Measurements from ENCODE around the gene COG5. TPM values are rescaled to one million over a fixed set of nuclear protein-coding genes. Genes with fewer than 3 reads are reported as not detected.
"Not testable (repeated sequence)": the region's sequence is repeated elsewhere in the genome, so short reads cannot be mapped to it uniquely, and the experiment has no call there.

Gene COG5
- total and polyA plus RNA-seq, 2 donors from 2014 or later: 8.6 to 45.7 TPM

DNA sequence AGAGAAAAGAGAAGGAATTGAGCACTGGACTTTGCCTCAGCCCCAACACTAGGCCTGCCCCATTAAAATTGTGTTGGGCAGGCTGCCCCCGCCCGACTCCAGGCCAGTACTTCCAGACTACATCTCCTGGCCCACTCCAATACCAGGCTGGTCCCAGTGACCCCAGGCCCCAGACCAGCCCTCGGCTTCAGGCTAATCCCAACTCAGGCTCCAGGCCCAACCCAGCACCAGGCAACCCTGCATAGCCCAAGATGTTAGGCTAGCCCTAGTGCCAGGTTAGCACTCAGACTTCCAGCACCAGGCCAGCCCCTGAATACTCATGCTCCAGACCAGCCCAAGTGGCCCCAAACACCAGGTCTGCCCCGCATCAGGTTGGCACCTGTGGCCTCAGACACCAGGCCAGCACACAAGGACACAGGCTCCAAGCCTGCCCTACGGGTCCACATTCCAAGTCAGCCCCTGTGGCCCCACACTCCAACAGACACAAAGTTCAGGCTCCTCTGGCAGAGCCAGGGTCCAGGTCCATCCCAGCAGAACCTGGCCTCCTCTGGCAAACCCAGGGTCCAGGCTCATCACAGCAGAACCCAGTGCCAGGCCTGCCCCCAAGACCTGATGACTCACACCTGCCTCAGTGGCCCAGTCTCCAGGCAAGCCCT is 20.3 kb downstream of the COG5 start:
- no peak overlapping the region for H3K27ac ChIP-seq (ENCODE audit: low read depth in 2 of 2, low read length in 2 of 2)
- no peaks in the 10 kb centered on the region for H3K27me3 ChIP-seq (ENCODE audit: control insufficient read depth, insufficient read depth, low read length)
- no peak overlapping the region for H3K4me3 ChIP-seq (ENCODE audit: low read length in 3 of 3)
- peaks cover 0 to 15% (median 0%) of the 10 kb centered on the region in 3 donors for H3K9me3 ChIP-seq (ENCODE audit: control insufficient read depth in 2 of 3, insufficient read depth in 1 of 3, low read length in 3 of 3)
- FAIRE-seq (no peak), DNase-seq (no peak)
- no peaks in the 10 kb centered on the region for H3K4me1 ChIP-seq (ENCODE audit: control insufficient read depth in 2 of 3, insufficient read depth in 2 of 3, low read depth in 1 of 3, low read length in 3 of 3)
- TF ChIP-seq, protein P1, sequence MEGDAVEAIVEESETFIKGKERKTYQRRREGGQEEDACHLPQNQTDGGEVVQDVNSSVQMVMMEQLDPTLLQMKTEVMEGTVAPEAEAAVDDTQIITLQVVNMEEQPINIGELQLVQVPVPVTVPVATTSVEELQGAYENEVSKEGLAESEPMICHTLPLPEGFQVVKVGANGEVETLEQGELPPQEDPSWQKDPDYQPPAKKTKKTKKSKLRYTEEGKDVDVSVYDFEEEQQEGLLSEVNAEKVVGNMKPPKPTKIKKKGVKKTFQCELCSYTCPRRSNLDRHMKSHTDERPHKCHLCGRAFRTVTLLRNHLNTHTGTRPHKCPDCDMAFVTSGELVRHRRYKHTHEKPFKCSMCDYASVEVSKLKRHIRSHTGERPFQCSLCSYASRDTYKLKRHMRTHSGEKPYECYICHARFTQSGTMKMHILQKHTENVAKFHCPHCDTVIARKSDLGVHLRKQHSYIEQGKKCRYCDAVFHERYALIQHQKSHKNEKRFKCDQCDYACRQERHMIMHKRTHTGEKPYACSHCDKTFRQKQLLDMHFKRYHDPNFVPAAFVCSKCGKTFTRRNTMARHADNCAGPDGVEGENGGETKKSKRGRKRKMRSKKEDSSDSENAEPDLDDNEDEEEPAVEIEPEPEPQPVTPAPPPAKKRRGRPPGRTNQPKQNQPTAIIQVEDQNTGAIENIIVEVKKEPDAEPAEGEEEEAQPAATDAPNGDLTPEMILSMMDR (IDR thresholded peaks at IDR 0.05; ENCODE audit: borderline replicate concordance, extremely low read depth, insufficient read depth): no peak
- intact Hi-C loops (cut with DNase I): no loop called here
- peaks cover 0 to 3% (median 3%) of the 10 kb centered on the region in 3 donors for H3K36me3 ChIP-seq (ENCODE audit: control insufficient read depth in 2 of 3, insufficient read depth in 3 of 3, low read length in 3 of 3)
- no peak overlapping the region for H3K9ac ChIP-seq (ENCODE audit: low read length in 3 of 3)

- Histone ChIP-seq H3K27me3 (ENCODE audit: control insufficient read depth, insufficient read depth, low read length) (no peaks in the 10 kb centered on the region), H3K4me1 (ENCODE audit: control insufficient read depth in 2 of 3, insufficient read depth in 2 of 3, low read depth in 1 of 3, low read length in 3 of 3) (no peaks in the 10 kb centered on the region), H3K4me3 (ENCODE audit: low read length in 3 of 3) (no peak overlapping the region), H3K27ac (ENCODE audit: low read depth in 2 of 2, low read length in 2 of 2) (no peak overlapping the region), H3K36me3 (ENCODE audit: control insufficient read depth in 2 of 3, insufficient read depth in 3 of 3, low read length in 3 of 3) (no peaks in the 10 kb centered on the region), H3K9me3 (ENCODE audit: control insufficient read depth in 2 of 3, insufficient read depth in 1 of 3, low read length in 3 of 3) (no peaks in the 10 kb centered on the region), H3K9ac (ENCODE audit: low read length in 3 of 3) (no peak overlapping the region)
- DNase-seq: no peak
- TF ChIP-seq, protein P1 (IDR thresholded peaks at IDR 0.05; ENCODE audit: borderline replicate concordance, extremely low read depth, insufficient read depth): no peak
- intact Hi-C loops (cut with DNase I): no loop called here
- no peak for FAIRE-seq
These were observed 25.7 kb downstream of the COG5 start for GRCh38 chr7:107538001-107538400.

DNA sequence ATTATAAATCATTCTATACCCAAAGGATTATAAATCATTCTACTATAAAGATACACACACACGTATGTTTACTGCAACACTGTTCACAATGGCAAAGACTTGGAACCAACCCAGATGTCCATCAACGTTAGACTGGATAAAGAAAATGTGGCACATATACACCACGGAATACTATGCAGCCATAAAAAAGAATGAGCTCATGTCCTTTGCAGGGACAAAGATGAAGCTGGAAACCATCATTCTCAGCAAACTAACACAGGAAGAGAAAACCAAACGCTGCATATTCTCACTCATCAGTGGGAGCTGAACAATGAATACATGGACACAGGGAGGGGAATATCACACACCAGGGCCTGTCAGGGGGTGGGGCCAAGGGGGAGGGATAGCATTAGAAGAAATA is 26.5 kb downstream of the COG5 start:
- not testable (repeated sequence) for H3K27ac ChIP-seq (ENCODE audit: low read depth in 2 of 2, low read length in 2 of 2); H3K4me3 ChIP-seq (ENCODE audit: low read length in 3 of 3)

DNA sequence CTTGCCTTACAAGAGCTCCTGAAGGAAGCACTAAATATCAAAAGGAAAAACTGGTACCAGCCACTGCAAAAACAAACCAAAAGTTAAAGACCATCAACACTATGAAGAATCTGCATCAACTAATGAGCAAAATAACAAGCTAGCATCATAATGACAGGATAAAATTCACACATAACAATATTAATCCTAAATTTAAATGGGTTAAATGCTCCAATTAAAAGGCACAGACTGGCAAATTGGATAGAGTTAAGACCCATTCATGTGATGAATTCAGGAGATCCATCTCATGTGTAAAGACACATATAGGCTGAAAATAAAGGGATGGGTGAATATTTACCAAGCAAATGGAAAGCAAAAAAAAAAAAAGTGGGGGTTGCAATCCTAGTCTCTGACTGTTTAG is 29.6 kb downstream of the COG5 start:
- DNase-seq (no peak), FAIRE-seq (no peak)
- Histone ChIP-seq H3K4me3 (ENCODE audit: low read length in 3 of 3) (no peak overlapping the region), H3K9ac (ENCODE audit: low read length in 3 of 3) (no peak overlapping the region), H3K27me3 (ENCODE audit: control insufficient read depth, insufficient read depth, low read length) (no peaks in the 10 kb centered on the region), H3K9me3 (ENCODE audit: control insufficient read depth in 2 of 3, insufficient read depth in 1 of 3, low read length in 3 of 3) (no peaks in the 10 kb centered on the region), H3K27ac (ENCODE audit: low read depth in 2 of 2, low read length in 2 of 2) (no peak overlapping the region), H3K4me1 (ENCODE audit: control insufficient read depth in 2 of 3, insufficient read depth in 2 of 3, low read depth in 1 of 3, low read length in 3 of 3) (no peaks in the 10 kb centered on the region), H3K36me3 (ENCODE audit: control insufficient read depth in 2 of 3, insufficient read depth in 3 of 3, low read length in 3 of 3) (no peaks in the 10 kb centered on the region)
- TF ChIP-seq, protein P1 (IDR thresholded peaks at IDR 0.05; ENCODE audit: borderline replicate concordance, extremely low read depth, insufficient read depth): no peak
- intact Hi-C loops (cut with DNase I): no loop called here

More for the DNA sequence above, 26.5 kb downstream of the COG5 start:
- H3K36me3 ChIP-seq (ENCODE audit: control insufficient read depth in 2 of 3, insufficient read depth in 3 of 3, low read length in 3 of 3); FAIRE-seq; H3K9ac ChIP-seq (ENCODE audit: low read length in 3 of 3); H3K27me3 ChIP-seq (ENCODE audit: control insufficient read depth, insufficient read depth, low read length); H3K4me1 ChIP-seq (ENCODE audit: control insufficient read depth in 2 of 3, insufficient read depth in 2 of 3, low read depth in 1 of 3, low read length in 3 of 3); DNase-seq; H3K9me3 ChIP-seq (ENCODE audit: control insufficient read depth in 2 of 3, insufficient read depth in 1 of 3, low read length in 3 of 3); intact Hi-C loops (cut with DNase I): not testable (repeated sequence)

Measured in kidney (tissue), 14 donors.